Measurements from ENCODE around the gene VPS9D1. TPM values are rescaled to one million over a fixed set of nuclear protein-coding genes. Genes with fewer than 3 reads are reported as not detected.

Gene VPS9D1
- total and polyA plus RNA-seq, 10 of the 15 experiments (the other 5 are each of a cell fraction or from before 2014, with no cell fraction given), result 0.65 to 4.2 (median 1.1) TPM

- DNase-seq (ENCODE audit: low read depth, low spot score), result no peak
- Histone ChIP-seq H4K20me1 (ENCODE audit: control insufficient read depth, insufficient read depth) (no peaks in the 10 kb centered on the region), H3K4me3 (peak overlapping the region; percentile 97), H3K79me2 (ENCODE audit: control insufficient read depth, insufficient read depth, low read length) (peaks cover 44% of the 10 kb centered on the region), H3K27ac (ENCODE audit: control insufficient read depth, insufficient read depth) (peak overlapping the region; percentile 85), H2AFZ (ENCODE audit: control insufficient read depth, low read depth, low read length) (peak overlapping the region; percentile 97), H3K4me1 (ENCODE audit: control insufficient read depth, insufficient read depth, low read length) (peaks cover 14% of the 10 kb centered on the region), H3K36me3 (ENCODE audit: control insufficient read depth in 2 of 2, insufficient read depth in 2 of 2, low read length in 1 of 2) (peaks cover 0 to 2% of the 10 kb centered on the region in 2 experiments; a peak in 1 of 4 replicates), H3K9ac (ENCODE audit: control insufficient read depth, insufficient read depth, low read length) (peak overlapping the region; percentile 95), H3K9me3 (replicated peaks; ENCODE audit: control insufficient read depth, insufficient read depth, low read length) (no peaks in the 10 kb centered on the region), H3K27me3 (replicated peaks in 1 of 2; ENCODE audit: control insufficient read depth in 2 of 2, insufficient read depth in 2 of 2, low read length in 1 of 2) (no peaks in the 10 kb centered on the region), H3K4me2 (ENCODE audit: control insufficient read depth, insufficient read depth) (peak overlapping the region; percentile 94)
- intact Hi-C loops (cut with micrococcal nuclease; ENCODE audit: unreplicated experiment), result no loop called here
- no peak for TF ChIP-seq NR2C1 (IDR thresholded peaks at IDR 0.05)
- BruUV-seq (replicated peaks), result no TSS peak
- WGBS (ENCODE audit: insufficient coverage, insufficient replicate concordance, low lambda C conversion rate, missing lambda C conversion rate), result 15% methylated on average over 27 of the region's 27 CpGs
- RAD21 ChIA-PET (ENCODE audit: unreplicated experiment), result interaction anchor here (0.7 to 1.1 kb wide), 3 partner anchors 25 to 42 kb away, joined by 3 to 5 read pairs (median 3); no protein-coding TSS in a partner anchor
- POLR2A ChIA-PET, result no interaction called here
- FAIRE-seq, result no peak
- in situ Hi-C loops (cut with MboI), result no loop called here
- SMC1A ChIA-PET (ENCODE audit: uncharacterized antibody, unreplicated experiment), result interaction anchor here (0.7 to 2.4 kb wide), 2 partner anchors 28 to 42 kb away, joined by 3 to 6 read pairs; partner anchors contain the start of gene CDK10
- CTCF ChIA-PET, result interaction anchor here (1.0 to 1.8 kb wide), 3 partner anchors 39 to 42 kb away, joined by 3 to 11 read pairs (median 4); no protein-coding TSS in a partner anchor
- ATAC-seq, result peak; percentile 34
Measured at GRCh38 chr16:89658221-89658879, 62.3 kb downstream of the VPS9D1 start.

GRCh38 chr16:89657442-89658220 is 63.1 kb downstream of the VPS9D1 start, which contains the start of the genes CHMP1A and SPATA33:
CHMP1A (minus strand) TSS chr16:89657708; CDS start chr16:89657588, 120 bp downstream.
SPATA33 (plus strand) TSS chr16:89657836; CDS start chr16:89657912, 76 bp downstream.
- H3K9ac ChIP-seq (ENCODE audit: control insufficient read depth, insufficient read depth, low read length), result peak within 1 kb of the TSS; percentile 96
- peak within 1 kb of the TSS; percentile 96 for H3K4me2 ChIP-seq (ENCODE audit: control insufficient read depth, insufficient read depth)
- intact Hi-C loops (cut with micrococcal nuclease; ENCODE audit: unreplicated experiment), result no loop called here
- peak within 1 kb of the TSS; percentile 97 for H2AFZ ChIP-seq (ENCODE audit: control insufficient read depth, low read depth, low read length)
- ChIA-PET SMC1A (ENCODE audit: uncharacterized antibody, unreplicated experiment) (interaction anchor here (2.4 kb wide), 1 partner anchor 29 kb away, joined by 6 read pairs; the partner anchor contains the start of gene CDK10), RAD21 (ENCODE audit: unreplicated experiment) (interaction anchor here (0.6 to 1.1 kb wide), 3 partner anchors 42 to 411 kb away, joined by 3 to 5 read pairs (median 4); no protein-coding TSS in a partner anchor), CTCF (interaction anchor here (1.1 to 2.9 kb wide), 3 partner anchors 40 to 43 kb away, joined by 3 to 11 read pairs (median 9); no protein-coding TSS in a partner anchor), POLR2A (interaction anchor here (0.6 to 1.6 kb wide), 5 partner anchors 29 to 1087 kb away, joined by 3 to 7 read pairs (median 5); partner anchors contain the start of genes CDK10 and ZC3H18)
- DNase-seq (ENCODE audit: low read depth, low spot score) (peak; percentile 45), FAIRE-seq (peak; percentile 97), ATAC-seq (peak; percentile 97)
- peaks cover 1 to 2% of the 10 kb centered on the region in 2 experiments; a peak in 3 of 4 replicates for H3K36me3 ChIP-seq (ENCODE audit: control insufficient read depth in 2 of 2, insufficient read depth in 2 of 2, low read length in 1 of 2)
- H3K27me3 ChIP-seq (replicated peaks in 1 of 2; ENCODE audit: control insufficient read depth in 2 of 2, insufficient read depth in 2 of 2, low read length in 1 of 2), result no peaks in the 10 kb centered on the region
- H3K4me1 ChIP-seq (ENCODE audit: control insufficient read depth, insufficient read depth, low read length), result peaks cover 14% of the 10 kb centered on the region
- peak within 1 kb of the TSS; percentile 88 for H3K27ac ChIP-seq (ENCODE audit: control insufficient read depth, insufficient read depth)
- no peaks in the 10 kb centered on the region for H3K9me3 ChIP-seq (replicated peaks; ENCODE audit: control insufficient read depth, insufficient read depth, low read length)
- WGBS (ENCODE audit: insufficient coverage, insufficient replicate concordance, low lambda C conversion rate, missing lambda C conversion rate), result 1% methylated on average over 60 of the region's 99 CpGs
- in situ Hi-C loops (cut with MboI), result no loop called here
- H3K4me3 ChIP-seq, result peak within 1 kb of the TSS; percentile 97
- H4K20me1 ChIP-seq (ENCODE audit: control insufficient read depth, insufficient read depth), result no peaks in the 10 kb centered on the region
- no TSS peak for BruUV-seq (replicated peaks)
- peaks cover 45% of the 10 kb centered on the region for H3K79me2 ChIP-seq (ENCODE audit: control insufficient read depth, insufficient read depth, low read length)
- TF ChIP-seq RELA (IDR thresholded peaks at IDR 0.05; ENCODE audit: borderline replicate concordance, partially characterized antibody) (peak; percentile 9), MEF2B (IDR thresholded peaks at IDR 0.05; ENCODE audit: partially characterized antibody, poor library complexity, severe bottlenecking) (peak; percentile 55), GABPA (IDR thresholded peaks at IDR 0.05; ENCODE audit: low read depth) (peak; percentile 87), LARP7 (IDR thresholded peaks at IDR 0.05) (peak; percentile 85; the same call in 1 of the 2 replicates), EED (IDR thresholded peaks at IDR 0.05; ENCODE audit: low read depth) (no peak), NFYA (IDR thresholded peaks at IDR 0.05; ENCODE audit: borderline replicate concordance, low read depth, low read length) (no peak), SMAD1 (IDR thresholded peaks at IDR 0.05; ENCODE audit: low read depth, partially characterized antibody) (no peak), POU2F2 (IDR thresholded peaks at IDR 0.05; ENCODE audit: borderline replicate concordance, low read depth, low read length) (peak; percentile 78; the same call in 2 of the 3 replicates), NKRF (conservative IDR thresholded peaks at IDR 0.05) (peak; percentile 98)

All from GM12878 (cell line).